ENCODE data around the gene OR6K3.

The OR6K3 gene

DNA sequence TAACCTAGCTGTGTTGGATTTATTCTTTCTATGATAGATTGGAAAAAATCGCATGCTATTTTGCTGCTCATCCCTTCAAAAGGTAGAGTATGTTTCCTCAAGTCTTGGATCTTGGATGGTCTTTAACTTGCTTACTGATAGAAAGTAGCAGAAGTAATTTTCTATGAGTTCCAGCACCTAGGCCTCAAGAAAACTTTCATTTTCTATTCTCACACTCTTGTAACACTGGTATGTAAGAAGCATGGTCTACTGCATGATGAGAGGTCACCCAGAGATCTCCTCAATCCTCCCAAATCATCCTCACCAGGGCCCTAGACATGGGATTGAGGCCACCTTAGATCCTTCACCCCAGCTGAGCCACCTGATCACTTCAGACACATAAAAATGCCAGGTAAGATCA is 41.2 kb downstream of the OR6K3 start:
- TF ChIP-seq, protein P1, sequence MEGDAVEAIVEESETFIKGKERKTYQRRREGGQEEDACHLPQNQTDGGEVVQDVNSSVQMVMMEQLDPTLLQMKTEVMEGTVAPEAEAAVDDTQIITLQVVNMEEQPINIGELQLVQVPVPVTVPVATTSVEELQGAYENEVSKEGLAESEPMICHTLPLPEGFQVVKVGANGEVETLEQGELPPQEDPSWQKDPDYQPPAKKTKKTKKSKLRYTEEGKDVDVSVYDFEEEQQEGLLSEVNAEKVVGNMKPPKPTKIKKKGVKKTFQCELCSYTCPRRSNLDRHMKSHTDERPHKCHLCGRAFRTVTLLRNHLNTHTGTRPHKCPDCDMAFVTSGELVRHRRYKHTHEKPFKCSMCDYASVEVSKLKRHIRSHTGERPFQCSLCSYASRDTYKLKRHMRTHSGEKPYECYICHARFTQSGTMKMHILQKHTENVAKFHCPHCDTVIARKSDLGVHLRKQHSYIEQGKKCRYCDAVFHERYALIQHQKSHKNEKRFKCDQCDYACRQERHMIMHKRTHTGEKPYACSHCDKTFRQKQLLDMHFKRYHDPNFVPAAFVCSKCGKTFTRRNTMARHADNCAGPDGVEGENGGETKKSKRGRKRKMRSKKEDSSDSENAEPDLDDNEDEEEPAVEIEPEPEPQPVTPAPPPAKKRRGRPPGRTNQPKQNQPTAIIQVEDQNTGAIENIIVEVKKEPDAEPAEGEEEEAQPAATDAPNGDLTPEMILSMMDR (IDR thresholded peaks at IDR 0.05; ENCODE audit: extremely low read depth, insufficient read depth, missing control alignments): no peak
- DNase-seq (ENCODE audit: low spot score): no peak
- in situ Hi-C loops (cut with MboI; ENCODE audit: low pct_unique_long_range_greater_than_20kb, low sequenced_read_pairs, unreplicated experiment): no loop called here

DNA sequence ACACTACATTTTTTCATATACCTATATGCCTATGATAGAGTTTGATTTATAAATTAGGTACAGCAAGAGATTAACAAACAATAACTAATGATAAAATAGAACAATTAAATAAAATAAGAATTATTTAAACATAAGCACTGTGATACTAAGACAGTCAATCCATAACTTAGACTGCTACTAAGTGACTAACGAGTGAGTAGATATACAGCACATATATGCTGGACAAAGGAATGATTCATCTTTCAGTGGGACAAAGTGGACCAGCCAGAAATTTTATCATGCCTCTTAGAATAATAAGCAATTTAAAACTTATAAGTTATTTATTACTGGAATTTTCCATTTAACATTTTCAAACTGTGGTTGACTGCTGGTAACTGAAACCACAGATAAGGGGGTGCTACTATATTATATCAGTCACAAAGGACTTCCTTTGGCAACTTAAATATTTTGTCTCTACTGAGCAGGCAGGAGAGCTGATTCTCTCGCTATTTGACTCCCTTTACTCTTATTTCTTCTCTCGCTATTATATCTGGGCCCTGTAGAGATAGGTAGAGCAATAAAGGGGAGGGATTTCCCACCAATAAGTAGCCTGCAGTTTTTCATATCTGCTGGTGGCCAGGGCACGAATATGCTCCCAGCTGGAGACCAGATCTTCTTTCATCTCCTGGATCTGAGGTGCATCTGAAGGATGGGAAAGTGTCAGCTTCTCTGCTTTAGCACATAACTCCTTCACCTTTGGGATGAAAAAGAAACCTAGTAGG is 44.8 kb downstream of the OR6K3 start:
- in situ Hi-C loops (cut with MboI; ENCODE audit: low pct_unique_long_range_greater_than_20kb, low sequenced_read_pairs, unreplicated experiment): no loop called here
- TF ChIP-seq, protein P1 (IDR thresholded peaks at IDR 0.05; ENCODE audit: extremely low read depth, insufficient read depth, missing control alignments): no peak
- DNase-seq (ENCODE audit: low spot score): no peak

DNA sequence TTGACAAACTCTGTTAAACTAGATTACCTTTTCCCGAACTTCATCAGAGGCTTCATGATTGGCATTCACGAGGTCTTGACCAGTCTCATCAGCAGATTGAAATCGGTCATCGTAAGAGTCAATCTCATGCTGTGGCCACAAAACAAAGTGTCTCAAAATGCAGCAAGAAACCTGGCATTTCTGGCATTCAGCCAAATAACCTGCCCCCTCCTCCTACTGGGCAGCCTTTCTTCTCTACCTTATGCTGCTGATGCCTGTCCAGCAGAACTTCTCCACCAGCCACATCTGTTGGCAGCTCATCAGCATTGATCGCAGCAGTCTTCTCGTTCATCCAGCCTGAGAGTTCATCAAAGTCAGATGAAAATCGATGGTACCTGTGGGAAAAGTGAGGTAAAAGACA is 46.2 kb downstream of the OR6K3 start:
- in situ Hi-C loops (cut with MboI; ENCODE audit: low pct_unique_long_range_greater_than_20kb, low sequenced_read_pairs, unreplicated experiment): no loop called here
- TF ChIP-seq, protein P1 (IDR thresholded peaks at IDR 0.05; ENCODE audit: extremely low read depth, insufficient read depth, missing control alignments): no peak

More for the DNA sequence above, 46.2 kb downstream of the OR6K3 start:
- DNase-seq (ENCODE audit: low spot score): no peak
